ENCODE data around the gene NDUFV3.
A peak's percentile ranks its signal among the peaks of the same experiment; 100 is the strongest.
"Not testable (repeated sequence)": the region's sequence is repeated elsewhere in the genome, so short reads cannot be mapped to it uniquely, and the experiment has no call there.

The NDUFV3 gene

GRCh38 chr21:42892931-42893755 lies at the start of gene NDUFV3:
Gene NDUFV3 (plus strand): TSS chr21:42893309. CDS start chr21:42893334, 25 bp downstream.
- DNase-seq (ENCODE audit: low read depth): peak; percentile 84
- no peak for TF ChIP-seq CTCF (IDR thresholded peaks at IDR 0.05; ENCODE audit: control insufficient read depth, insufficient read depth, low read depth, low read length, missing control alignments)
- H3K4me3 ChIP-seq (ENCODE audit: control insufficient read depth, low read depth, low read length): peak within 1 kb of the TSS; percentile 77

GRCh38 chr21:42844411-42845113 lies 48.5 kb upstream of the NDUFV3 start:
- no peak for TF ChIP-seq CTCF (IDR thresholded peaks at IDR 0.05; ENCODE audit: control insufficient read depth, insufficient read depth, low read depth, low read length, missing control alignments)
- DNase-seq (ENCODE audit: low read depth): no peak
- no peak overlapping the region for H3K4me3 ChIP-seq (ENCODE audit: control insufficient read depth, low read depth, low read length)

GRCh38 chr21:42845296-42845965 lies 47.7 kb upstream of the NDUFV3 start:
- no peak for DNase-seq (ENCODE audit: low read depth)
- no peak for TF ChIP-seq CTCF (IDR thresholded peaks at IDR 0.05; ENCODE audit: control insufficient read depth, insufficient read depth, low read depth, low read length, missing control alignments)
- H3K4me3 ChIP-seq (ENCODE audit: control insufficient read depth, low read depth, low read length): no peak overlapping the region

GRCh38 chr21:42846221-42846620 lies 46.9 kb upstream of the NDUFV3 start:
- no peak for DNase-seq (ENCODE audit: low read depth)
- no peak overlapping the region for H3K4me3 ChIP-seq (ENCODE audit: control insufficient read depth, low read depth, low read length)
- TF ChIP-seq CTCF (IDR thresholded peaks at IDR 0.05; ENCODE audit: control insufficient read depth, insufficient read depth, low read depth, low read length, missing control alignments): no peak

- no peak overlapping the region for H3K4me3 ChIP-seq (ENCODE audit: control insufficient read depth, low read depth, low read length)
- TF ChIP-seq CTCF (IDR thresholded peaks at IDR 0.05; ENCODE audit: control insufficient read depth, insufficient read depth, low read depth, low read length, missing control alignments): no peak
- no peak for DNase-seq (ENCODE audit: low read depth)
Measured at GRCh38 chr21:42847051-42847707, 45.9 kb upstream of the NDUFV3 start.

GRCh38 chr21:42847726-42848125 lies 45.4 kb upstream of the NDUFV3 start:
- DNase-seq (ENCODE audit: low read depth): no peak
- TF ChIP-seq CTCF (IDR thresholded peaks at IDR 0.05; ENCODE audit: control insufficient read depth, insufficient read depth, low read depth, low read length, missing control alignments): no peak
- H3K4me3 ChIP-seq (ENCODE audit: control insufficient read depth, low read depth, low read length): no peak overlapping the region

- DNase-seq (ENCODE audit: low read depth); H3K4me3 ChIP-seq (ENCODE audit: control insufficient read depth, low read depth, low read length): not testable (repeated sequence)
Measured at GRCh38 chr21:42848144-42848931, 44.8 kb upstream of the NDUFV3 start.
